ENCODE data around the gene UBE2K.
"Not testable (repeated sequence)": the region's sequence is repeated elsewhere in the genome, so short reads cannot be mapped to it uniquely, and the experiment has no call there.

Gene UBE2K

GRCh38 chr4:39697740-39698423 lies at the start of gene UBE2K:
TSS of gene UBE2K (plus strand) at chr4:39698136. CDS start at chr4:39698328, 192 bp downstream.
- H3K4me3 ChIP-seq (ENCODE audit: low read depth, low read length): peak within 1 kb of the TSS; percentile 84
- TF ChIP-seq CTCF (IDR thresholded peaks at IDR 0.05; ENCODE audit: borderline replicate concordance, insufficient read depth, low read depth, low read length): no peak

- H3K4me3 ChIP-seq (ENCODE audit: low read depth, low read length): no peak overlapping the region
- no peak for TF ChIP-seq CTCF (IDR thresholded peaks at IDR 0.05; ENCODE audit: borderline replicate concordance, insufficient read depth, low read depth, low read length)
Measured at GRCh38 chr4:39648213-39648612, 49.7 kb upstream of the UBE2K start.

- no peak for TF ChIP-seq CTCF (IDR thresholded peaks at IDR 0.05; ENCODE audit: borderline replicate concordance, insufficient read depth, low read depth, low read length)
- H3K4me3 ChIP-seq (ENCODE audit: low read depth, low read length): no peak overlapping the region
Measured at GRCh38 chr4:39648827-39649558, 48.9 kb upstream of the UBE2K start.

- no peak for TF ChIP-seq CTCF (IDR thresholded peaks at IDR 0.05; ENCODE audit: borderline replicate concordance, insufficient read depth, low read depth, low read length)
- H3K4me3 ChIP-seq (ENCODE audit: low read depth, low read length): no peak overlapping the region
Measured at GRCh38 chr4:39649639-39650265, 48.2 kb upstream of the UBE2K start.

GRCh38 chr4:39651586-39651985 lies 46.4 kb upstream of the UBE2K start:
- H3K4me3 ChIP-seq (ENCODE audit: low read depth, low read length): not testable (repeated sequence)

- H3K4me3 ChIP-seq (ENCODE audit: low read depth, low read length): no peak overlapping the region
- no peak for TF ChIP-seq CTCF (IDR thresholded peaks at IDR 0.05; ENCODE audit: borderline replicate concordance, insufficient read depth, low read depth, low read length)
Measured at GRCh38 chr4:39655211-39655610, 42.7 kb upstream of the UBE2K start.

GRCh38 chr4:39655876-39656275 lies 42.1 kb upstream of the UBE2K start:
- no peak overlapping the region for H3K4me3 ChIP-seq (ENCODE audit: low read depth, low read length)
- no peak for TF ChIP-seq CTCF (IDR thresholded peaks at IDR 0.05; ENCODE audit: borderline replicate concordance, insufficient read depth, low read depth, low read length)

GRCh38 chr4:39656638-39657037 lies 41.3 kb upstream of the UBE2K start:
- not testable (repeated sequence) for H3K4me3 ChIP-seq (ENCODE audit: low read depth, low read length)

All from GM12875 (cell line).